ENCODE data around the gene GLYATL1. TPM values are rescaled to one million over a fixed set of nuclear protein-coding genes. Genes with fewer than 3 reads are reported as not detected.
"Not testable (repeated sequence)": the region's sequence is repeated elsewhere in the genome, so short reads cannot be mapped to it uniquely, and the experiment has no call there.

GLYATL1 gene
- total and polyA plus RNA-seq, 5 experiments from 2014 or later = not detected

DNA sequence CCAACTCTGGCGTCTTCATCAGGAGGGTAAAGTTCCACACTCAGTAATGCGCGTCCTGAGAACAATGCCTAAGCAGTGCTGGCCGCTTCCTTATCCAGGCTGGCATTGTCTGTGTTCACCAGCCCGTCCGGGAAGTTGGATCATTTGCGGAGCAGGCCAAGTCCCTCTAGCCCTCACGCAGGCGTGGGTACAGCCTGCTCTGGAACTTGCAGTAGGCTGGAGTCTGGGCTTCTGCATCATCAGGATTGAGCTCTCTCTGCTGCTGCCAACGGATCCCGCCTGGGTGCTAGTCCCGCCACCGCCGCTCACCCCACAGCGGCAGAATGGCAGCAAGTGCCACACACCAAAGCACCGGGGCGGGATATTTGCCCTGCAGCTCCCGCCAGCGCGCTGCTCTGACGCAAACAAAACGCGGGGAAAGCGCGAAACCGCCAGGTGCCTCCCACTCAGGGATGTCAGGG, 29.0 kb downstream of the GLYATL1 start:
- DNase-seq (no peak), ATAC-seq (no peak)
- H3K9me3 Mint-ChIP-seq = peaks cover 0 to 9% (median 4%) of the 10 kb centered on the region in 9 donors
- POLR2A ChIA-PET = no interaction called here
- H3K27ac Mint-ChIP-seq = no peak overlapping the region
- peaks cover 12 to 24% (median 21%) of the 10 kb centered on the region in 5 donors for H3K27me3 Mint-ChIP-seq
- H3K36me3 Mint-ChIP-seq = peaks cover 0 to 5% (median 0%) of the 10 kb centered on the region in 3 donors
- no peaks in the 10 kb centered on the region for H3K4me1 Mint-ChIP-seq
- H3K4me3 Mint-ChIP-seq = no peak overlapping the region

DNA sequence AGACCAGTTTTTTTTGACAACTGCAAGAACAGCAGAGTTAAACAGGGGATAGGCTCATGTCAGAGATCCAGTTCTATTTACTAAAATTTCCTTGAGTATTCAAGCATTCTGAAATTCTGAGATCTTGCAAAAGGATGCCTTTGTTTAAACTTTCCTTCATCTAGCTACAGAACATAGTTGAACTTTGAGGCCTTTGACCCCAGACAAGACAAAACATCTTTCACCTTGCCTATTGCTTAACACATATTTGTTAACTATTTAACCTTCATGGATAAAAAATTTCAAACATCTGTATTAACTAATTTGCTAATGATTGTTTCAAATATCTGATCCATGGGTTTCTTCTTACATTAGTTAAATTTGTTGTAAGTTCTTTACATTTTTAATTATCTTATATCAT, 38.2 kb downstream of the GLYATL1 start:
- Mint-ChIP-seq H3K36me3 (no peaks in the 10 kb centered on the region), H3K27me3 (peaks cover 0 to 12% (median 5%) of the 10 kb centered on the region in 5 donors), H3K4me1 (peaks cover 0 to 2% (median 0%) of the 10 kb centered on the region in 4 donors), H3K4me3 (no peak overlapping the region), H3K27ac (no peak overlapping the region), H3K9me3 (peaks cover 0 to 9% (median 4%) of the 10 kb centered on the region in 9 donors)
- no peak for DNase-seq
- POLR2A ChIA-PET = no interaction called here
- no peak for ATAC-seq

DNA sequence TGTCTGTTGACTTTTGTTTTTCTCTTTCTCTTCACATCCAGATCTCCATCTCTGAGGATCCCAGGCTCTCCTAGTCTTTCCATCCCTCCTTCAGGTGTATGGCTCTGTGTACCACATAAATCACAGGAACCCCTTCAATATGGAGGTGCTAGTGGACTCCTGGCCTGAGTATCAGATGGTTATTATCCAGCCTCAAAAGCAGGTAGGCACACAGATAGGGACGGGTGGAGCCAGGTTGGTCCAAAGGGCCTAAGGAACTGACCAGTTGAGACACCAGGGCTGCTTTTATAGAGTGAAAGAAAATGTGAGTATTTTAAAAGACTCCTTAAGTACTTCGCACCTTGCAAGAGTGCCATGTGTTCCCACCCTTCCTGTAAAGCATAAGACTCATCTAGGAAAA, 39.9 kb downstream of the GLYATL1 start:
- Mint-ChIP-seq H3K36me3 (no peaks in the 10 kb centered on the region), H3K4me1 (peaks cover 0 to 2% (median 0%) of the 10 kb centered on the region in 4 donors), H3K4me3 (no peak overlapping the region), H3K27ac (no peak overlapping the region), H3K9me3 (peaks cover 0 to 9% (median 0%) of the 10 kb centered on the region in 9 donors), H3K27me3 (peaks cover 0 to 2% (median 0%) of the 10 kb centered on the region in 5 donors)
- no peak for ATAC-seq
- POLR2A ChIA-PET = no interaction called here
- DNase-seq = no peak

DNA sequence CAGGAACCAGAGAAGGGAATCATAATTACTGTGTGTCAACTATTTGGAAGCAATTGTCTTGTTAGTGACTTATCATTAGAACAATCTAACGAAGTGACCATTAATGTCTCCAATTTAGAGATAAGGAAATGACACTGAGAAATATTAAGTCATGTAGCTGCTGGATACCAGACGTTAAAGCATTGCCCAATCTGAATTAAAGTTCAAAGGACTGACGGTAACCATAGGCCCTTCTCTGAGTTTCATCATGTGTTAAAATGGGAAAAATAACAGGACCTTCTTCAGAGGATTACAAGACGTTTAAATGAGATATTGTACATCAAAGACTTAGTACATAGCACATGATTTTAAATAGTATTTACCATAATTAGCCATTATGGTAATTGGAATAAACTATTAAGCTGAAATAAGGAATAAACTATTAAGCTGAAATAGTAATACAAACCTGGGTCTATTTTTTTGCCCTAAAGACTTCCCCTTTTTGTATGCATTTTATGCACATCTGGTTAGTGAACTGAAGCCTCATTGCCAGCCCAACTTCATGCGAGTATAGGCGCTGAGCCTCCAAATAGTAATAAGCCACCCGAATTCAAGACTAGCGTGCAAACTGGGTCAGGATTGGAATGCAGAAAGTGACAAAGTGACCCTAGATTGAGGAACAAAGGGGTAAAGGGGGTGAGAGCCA, 41.0 kb downstream of the GLYATL1 start:
- peaks cover 1 to 8% (median 2%) of the 10 kb centered on the region in 5 donors for H3K27me3 Mint-ChIP-seq
- peaks cover 0 to 2% (median 0%) of the 10 kb centered on the region in 4 donors for H3K4me1 Mint-ChIP-seq
- no peak overlapping the region for H3K27ac Mint-ChIP-seq
- H3K36me3 Mint-ChIP-seq = no peaks in the 10 kb centered on the region
- ATAC-seq (no peak), DNase-seq (no peak)
- peaks cover 0 to 10% (median 0%) of the 10 kb centered on the region in 9 donors for H3K9me3 Mint-ChIP-seq
- POLR2A ChIA-PET = no interaction called here
- H3K4me3 Mint-ChIP-seq = no peak overlapping the region

DNA sequence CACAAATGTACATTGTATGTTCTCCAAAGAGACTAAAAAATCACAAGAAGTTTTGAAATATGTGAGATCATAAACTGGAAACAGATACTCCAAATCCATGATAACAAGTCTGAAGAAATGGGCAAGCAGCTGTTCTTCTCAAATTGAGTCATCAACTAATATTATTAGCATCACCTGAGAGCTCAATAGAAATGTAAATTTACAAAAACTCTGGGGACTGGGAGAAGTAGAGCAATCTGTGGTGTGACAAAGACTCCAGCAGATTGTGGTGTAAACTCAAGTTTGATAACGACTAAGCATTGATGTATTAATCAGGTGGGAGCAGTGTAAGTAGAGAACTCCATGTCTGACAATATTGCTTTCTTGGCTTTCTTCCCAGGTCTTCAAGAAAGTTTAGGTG, 53.2 kb downstream of the GLYATL1 start:
- no peak overlapping the region for H3K4me3 Mint-ChIP-seq
- H3K4me1 Mint-ChIP-seq = peaks cover 0 to 7% (median 0%) of the 10 kb centered on the region in 4 donors
- H3K9me3 Mint-ChIP-seq = peaks cover 0 to 2% (median 0%) of the 10 kb centered on the region in 9 donors
- peaks cover 5 to 70% (median 20%) of the 10 kb centered on the region in 5 donors for H3K27me3 Mint-ChIP-seq
- H3K27ac Mint-ChIP-seq = no peak overlapping the region
- DNase-seq (no peak), ATAC-seq (no peak)
- POLR2A ChIA-PET = no interaction called here
- H3K36me3 Mint-ChIP-seq = no peaks in the 10 kb centered on the region

DNA sequence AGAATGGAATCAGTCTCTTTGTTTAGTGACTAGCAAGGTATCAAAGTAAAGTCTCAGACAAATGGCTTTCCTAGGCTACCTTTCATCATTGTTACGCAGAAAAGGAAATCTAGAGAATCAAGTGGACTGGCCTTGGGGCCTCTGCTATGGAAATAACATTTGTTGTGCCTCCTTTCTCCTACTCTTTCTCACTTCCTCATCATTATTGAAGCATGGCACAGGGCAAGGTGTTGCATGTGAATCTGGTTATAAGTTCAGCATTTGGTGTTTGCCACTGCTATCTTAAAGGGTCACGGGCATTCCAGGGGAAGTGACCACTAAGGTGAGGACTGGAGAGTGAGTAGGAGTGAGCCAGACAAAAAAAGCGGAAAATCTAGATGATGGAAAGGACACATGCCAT, 54.9 kb downstream of the GLYATL1 start:
- H3K4me3 Mint-ChIP-seq = no peak overlapping the region
- H3K4me1 Mint-ChIP-seq = peaks cover 0 to 9% (median 0%) of the 10 kb centered on the region in 4 donors
- H3K27me3 Mint-ChIP-seq = peaks cover 4 to 53% (median 16%) of the 10 kb centered on the region in 5 donors
- POLR2A ChIA-PET = no interaction called here
- ATAC-seq (no peak), DNase-seq (no peak)
- H3K27ac Mint-ChIP-seq = no peak overlapping the region
- H3K36me3 Mint-ChIP-seq = no peaks in the 10 kb centered on the region
- H3K9me3 Mint-ChIP-seq = no peaks in the 10 kb centered on the region

DNA sequence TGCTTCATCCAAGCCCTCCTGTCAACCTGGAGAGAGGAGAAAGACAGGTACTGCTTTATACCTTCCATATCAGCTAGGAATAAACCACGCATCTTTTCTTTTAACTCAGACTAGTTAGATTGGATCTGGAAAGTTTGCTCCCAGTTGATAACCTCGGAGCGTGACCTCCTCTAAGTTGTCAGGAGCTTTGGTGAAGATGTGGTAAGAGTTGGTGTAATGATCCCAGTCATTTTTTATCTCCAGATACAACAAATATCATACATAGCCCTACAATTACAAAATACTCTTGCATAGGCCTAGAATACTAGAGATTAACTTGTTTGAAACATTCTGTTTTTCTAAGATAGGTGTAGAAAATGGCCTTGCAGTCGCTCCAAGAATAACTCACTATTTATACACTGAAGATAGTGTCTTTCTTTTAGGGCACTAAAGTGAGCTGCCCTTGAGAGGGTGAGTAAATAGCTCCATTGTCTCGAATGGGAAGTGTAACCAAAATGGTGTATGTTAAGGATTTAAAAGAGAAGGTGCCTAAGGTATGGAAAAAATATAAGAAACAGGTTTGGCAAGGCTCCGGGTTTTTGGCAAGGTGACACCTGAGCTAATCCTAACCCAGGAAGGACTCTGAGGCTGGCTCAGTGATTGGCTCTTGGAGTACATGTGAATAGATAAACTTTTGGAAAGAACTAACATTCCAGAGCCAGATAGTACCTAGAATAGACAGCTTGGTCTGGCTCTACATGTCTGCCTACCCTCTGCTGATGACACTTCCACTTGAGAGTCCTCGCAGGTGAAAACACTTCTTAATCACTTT, 59.4 kb downstream of the GLYATL1 start:
- Mint-ChIP-seq H3K36me3 (no peaks in the 10 kb centered on the region), H3K9me3 (no peaks in the 10 kb centered on the region), H3K4me3 (no peak overlapping the region), H3K27ac (peak overlapping the region in 1 of 10 donors; percentile 6), H3K27me3 (peaks cover 0 to 11% (median 8%) of the 10 kb centered on the region in 5 donors), H3K4me1 (peaks cover 0 to 14% (median 0%) of the 10 kb centered on the region in 4 donors)
- POLR2A ChIA-PET = no interaction called here
- DNase-seq = no peak
- no peak for ATAC-seq

DNA sequence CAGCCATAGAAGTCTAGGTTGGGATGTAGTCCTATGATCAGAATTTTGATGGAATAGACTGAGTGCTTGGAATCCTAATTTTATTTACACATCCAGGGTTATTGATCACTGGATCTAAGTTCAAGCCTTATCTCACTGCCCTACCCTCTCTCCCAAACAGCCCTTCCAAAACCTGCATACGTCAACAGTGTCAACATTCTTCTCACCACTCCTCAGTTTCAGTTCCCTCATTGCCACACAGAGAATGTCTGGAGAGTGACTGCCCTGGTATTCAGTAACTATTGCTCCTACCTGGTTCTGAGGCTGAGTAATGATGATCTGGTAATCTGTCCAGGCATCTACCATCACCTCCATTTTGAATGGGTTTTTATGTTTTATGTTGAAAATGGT, 60.0 kb downstream of the GLYATL1 start:
- no peak for DNase-seq
- POLR2A ChIA-PET = no interaction called here

DNA sequence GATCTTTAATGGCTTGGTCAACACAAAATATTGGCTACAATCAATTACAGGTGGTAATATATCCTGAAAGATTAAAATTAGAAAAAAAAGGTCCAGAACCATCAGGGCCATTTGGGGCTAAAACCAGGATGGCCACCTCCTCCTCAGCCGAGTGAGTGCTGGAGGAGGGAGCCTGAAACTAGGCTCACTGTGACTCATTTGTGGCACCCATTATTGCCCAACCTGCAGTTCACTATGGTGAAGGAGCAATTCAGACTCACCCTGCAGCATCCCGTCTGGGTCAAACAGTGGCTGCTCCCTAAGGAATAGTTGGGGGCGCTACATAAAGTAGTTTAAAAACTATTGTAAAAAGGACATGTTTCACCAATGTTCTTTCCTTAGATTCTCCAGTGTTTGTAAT, 60.7 kb downstream of the GLYATL1 start:
- no peaks in the 10 kb centered on the region for H3K36me3 Mint-ChIP-seq

More for the DNA sequence above, 60.0 kb downstream of the GLYATL1 start:
- peak in 1 of 2 donors; percentile 30 for ATAC-seq
- Mint-ChIP-seq H3K4me1 (peaks cover 0 to 8% (median 0%) of the 10 kb centered on the region in 4 donors), H3K27ac (peak overlapping the region in 1 of 10 donors; percentile 6), H3K4me3 (no peak overlapping the region), H3K27me3 (peaks cover 0 to 9% (median 6%) of the 10 kb centered on the region in 5 donors), H3K36me3 (no peaks in the 10 kb centered on the region), H3K9me3 (no peaks in the 10 kb centered on the region)

DNA sequence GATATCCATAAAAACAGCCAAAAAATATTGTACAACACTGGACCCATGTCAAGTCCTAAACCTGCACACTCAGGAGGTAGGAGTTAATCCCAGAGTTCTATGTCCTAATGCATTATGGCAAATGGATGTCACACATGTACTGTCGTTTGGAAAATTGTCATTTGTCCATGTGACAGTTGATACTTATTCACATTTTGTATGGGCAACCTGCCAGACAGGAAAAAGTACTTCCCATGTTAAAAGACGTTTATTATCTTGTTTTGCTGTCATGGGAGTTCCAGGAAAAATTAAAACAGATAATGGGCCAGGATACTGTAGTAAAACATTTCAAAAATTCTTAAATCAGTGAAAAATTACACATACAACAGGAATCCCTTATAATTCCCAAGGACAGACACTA, 62.7 kb downstream of the GLYATL1 start:
- ATAC-seq, H3K27ac Mint-ChIP-seq, H3K4me1 Mint-ChIP-seq, POLR2A ChIA-PET, H3K36me3 Mint-ChIP-seq, DNase-seq, H3K4me3 Mint-ChIP-seq, H3K9me3 Mint-ChIP-seq, H3K27me3 Mint-ChIP-seq: not testable (repeated sequence)

More for the DNA sequence above, 60.7 kb downstream of the GLYATL1 start:
- no peak for ATAC-seq
- no peak for DNase-seq
- Mint-ChIP-seq H3K4me3 (no peak overlapping the region), H3K27me3 (peaks cover 0 to 9% (median 5%) of the 10 kb centered on the region in 5 donors), H3K9me3 (no peaks in the 10 kb centered on the region), H3K4me1 (peaks cover 0 to 7% (median 0%) of the 10 kb centered on the region in 4 donors), H3K27ac (no peak overlapping the region)
- POLR2A ChIA-PET = no interaction called here

Other genes starting within 250 kb of the GLYATL1 start
- gene GLYAT, start 207.5 kb upstream of the GLYATL1 start, total RNA-seq = not detected
- gene GLYAT, start 207.5 kb upstream of the GLYATL1 start, polyA plus RNA-seq = not detected
- gene GLYATL2, start 94.8 kb upstream of the GLYATL1 start, total RNA-seq = not detected
- gene GLYATL2, start 94.8 kb upstream of the GLYATL1 start, polyA plus RNA-seq = not detected
- not detected for gene GLYATL1B, start 146.8 kb downstream of the GLYATL1 start, total RNA-seq
- not detected for gene GLYATL1B, start 146.8 kb downstream of the GLYATL1 start, polyA plus RNA-seq
- gene FAM111B, start 167.7 kb downstream of the GLYATL1 start, total RNA-seq = 1 to 10 TPM; 2.9 to 4.6 TPM
- not detected for gene FAM111B, start 167.7 kb downstream of the GLYATL1 start, polyA plus RNA-seq
- 100 to 1,000 TPM; 113 to 117 TPM for gene FAM111A, start 203.4 kb downstream of the GLYATL1 start, total RNA-seq
- 10 to 100 TPM; 21.7 to 26.4 (median 22.9) TPM for gene FAM111A, start 203.4 kb downstream of the GLYATL1 start, polyA plus RNA-seq
- 1 to 10 TPM; 3.3 to 3.5 TPM for gene DTX4, start 232.6 kb downstream of the GLYATL1 start, total RNA-seq
- gene DTX4, start 232.6 kb downstream of the GLYATL1 start, polyA plus RNA-seq = under 1 TPM; 0.02 to 0.64 (median 0.14) TPM